Neural progenitor cell (in vitro differentiated cells): ENCODE data around the gene ZCCHC8.

Source experiments
- CTCF ChIP-seq: fragments of 200-600 bp; sonication (generic); IDR thresholded peaks from 2 replicates; pipeline ENCODE4 v1.5.1; 2017; ENCODE audit warnings: antibody characterized with exemption, mild to moderate bottlenecking
- EZH2 ChIP-seq: fragments of 200-600 bp; sonication (generic); IDR thresholded peaks from 2 replicates; pipeline ENCODE4 v1.6.1; 2017; ENCODE audit warnings: antibody characterized with exemption, mild to moderate bottlenecking, moderate library complexity

GRCh38 chr12:122486805-122487426, 13.8 kb downstream of the ZCCHC8 start:
- no peak for TF ChIP-seq CTCF
- no peak for TF ChIP-seq EZH2
